Neural progenitor cell (in vitro differentiated cells): Measurements from ENCODE around the gene GLIS1.

Experiments
- EZH2 ChIP-seq: fragments of 200-600 bp; sonication (generic); IDR thresholded peaks from 2 replicates; pipeline ENCODE4 v1.6.1; 2017; ENCODE audit warnings: antibody characterized with exemption, mild to moderate bottlenecking, moderate library complexity
- EZH2phosphoT487 ChIP-seq: fragments of 200-600 bp; sonication (generic); IDR thresholded peaks from 2 replicates; pipeline ENCODE4 v1.6.1; 2017; ENCODE audit warnings: antibody characterized with exemption

GRCh38 chr1:53585129-53585528 is 153.8 kb downstream of the GLIS1 start:
- TF ChIP-seq EZH2 (no peak), EZH2phosphoT487 (no peak)
